HG02642 (cell line): Measurements from ENCODE around the gene TFIP11.
A peak's percentile ranks its signal among the peaks of the same experiment; 100 is the strongest.

ENCODE experiments used
- ATAC-seq: cut with Tn5 transposase; IDR thresholded peaks from one replicate; pipeline ENCODE4 v1.9.1; 2021; ENCODE audit warnings: mild to moderate bottlenecking; ENCODE audit not compliant: unreplicated experiment, poor library complexity

TFIP11 gene

GRCh38 chr22:26512149-26512793 is at the start of gene TFIP11:
TFIP11 (minus strand) TSS chr22:26512473; CDS start chr22:26510272, 2,201 bp downstream.
- peak; percentile 97 for ATAC-seq

GRCh38 chr22:26561756-26562417 is 49.6 kb upstream of the TFIP11 start:
- no peak for ATAC-seq

- ATAC-seq, result no peak
Observed at GRCh38 chr22:26559961-26560575, 47.8 kb upstream of the TFIP11 start.

GRCh38 chr22:26558248-26558895 is 46.1 kb upstream of the TFIP11 start:
- ATAC-seq, result no peak

GRCh38 chr22:26556904-26557303 is 44.6 kb upstream of the TFIP11 start:
- no peak for ATAC-seq

- ATAC-seq, result no peak
Observed at GRCh38 chr22:26555478-26555877, 43.2 kb upstream of the TFIP11 start.

GRCh38 chr22:26554956-26555355 is 42.7 kb upstream of the TFIP11 start:
- ATAC-seq, result no peak

- ATAC-seq, result no peak
Observed at GRCh38 chr22:26553056-26553752, 40.9 kb upstream of the TFIP11 start.

GRCh38 chr22:26552466-26552865 is 40.2 kb upstream of the TFIP11 start:
- ATAC-seq, result no peak

GRCh38 chr22:26551568-26551967 is 39.3 kb upstream of the TFIP11 start:
- no peak for ATAC-seq

GRCh38 chr22:26550498-26551033 is 38.3 kb upstream of the TFIP11 start:
- no peak for ATAC-seq

GRCh38 chr22:26549902-26550497 is 37.7 kb upstream of the TFIP11 start:
- ATAC-seq, result no peak

- ATAC-seq, result no peak
Observed at GRCh38 chr22:26548984-26549383, 36.7 kb upstream of the TFIP11 start.

- no peak for ATAC-seq
Observed at GRCh38 chr22:26548303-26548702, 36.0 kb upstream of the TFIP11 start.

- ATAC-seq, result no peak
Observed at GRCh38 chr22:26547837-26548236, 35.6 kb upstream of the TFIP11 start.

- no peak for ATAC-seq
Observed at GRCh38 chr22:26547426-26547825, 35.2 kb upstream of the TFIP11 start.

GRCh38 chr22:26546282-26546681 is 34.0 kb upstream of the TFIP11 start:
- no peak for ATAC-seq

- ATAC-seq, result no peak
Observed at GRCh38 chr22:26545827-26546226, 33.6 kb upstream of the TFIP11 start.

- no peak for ATAC-seq
Observed at GRCh38 chr22:26545385-26545784, 33.1 kb upstream of the TFIP11 start.

- no peak for ATAC-seq
Observed at GRCh38 chr22:26544489-26544888, 32.2 kb upstream of the TFIP11 start.
